Ascending aorta (tissue), 2 donors: Measurements from ENCODE around the gene MFSD2A. TPM values are rescaled to one million over a fixed set of nuclear protein-coding genes. Genes with fewer than 3 reads are reported as not detected.
A peak's percentile ranks its signal among the peaks of the same experiment; 100 is the strongest.

Experiments used
- DNase-seq, 2 donors: peaks; one replicate each; pipeline ENCODE4 v3.0.0-alpha.2; 2019; ENCODE audit warnings: low spot score in 2 of 2
- H3K27ac ChIP-seq, 2 donors: fragments of 200-600 bp; sonication (generic); one replicate each; pipeline ENCODE4 v1.5.1; 2016 to 2017; ENCODE audit warnings: mild to moderate bottlenecking in 1 of 2
- H3K27me3 ChIP-seq: fragments of 200-600 bp; sonication (generic); one replicate; pipeline ENCODE4 v1.5.1; 2017
- H3K36me3 ChIP-seq, 2 donors: fragments of 200-600 bp; sonication (generic); one replicate each; pipeline ENCODE4 v1.5.1; 2016
- H3K4me1 ChIP-seq, 2 donors: fragments of 200-600 bp; sonication (generic); one replicate each; pipeline ENCODE4 v1.5.1; 2016 to 2017; ENCODE audit warnings: mild to moderate bottlenecking in 1 of 2
- H3K4me3 ChIP-seq, 2 donors: fragments of 200-600 bp; sonication (generic); one replicate each; pipeline ENCODE4 v1.5.1; 2016 to 2017; ENCODE audit warnings: mild to moderate bottlenecking in 1 of 2
- H3K9me3 ChIP-seq, 2 donors: fragments of 200-600 bp; sonication (generic); one replicate each; pipeline ENCODE4 v1.5.1; 2016
- intact Hi-C: fragments of 100-400 bp; cut with DNase I; formaldehyde crosslinking; loops from one replicate; pipeline ENCODE4 v1.15.1; 2023
- total RNA-seq: library from RNA; depleted of rRNA; stranded (reverse); fragments of >200 nt; gene quantifications from one replicate; pipeline ENCODE4 v1.1.0, GENCODE V29; 2016
- TF ChIP-seq, protein P1 (sequence below), 3 experiments: fragments of 200-600 bp in 2 of 3; fragments of 450-650 bp in 1 of 3; sonication (generic) in 2 of 3; IDR thresholded peaks; one replicate each; pipeline ENCODE4 v1.5.1; 2016 to 2019; ENCODE audit warnings: antibody characterized with exemption in 3 of 3, mild to moderate bottlenecking in 1 of 3, moderate library complexity in 1 of 3

MFSD2A gene
- total RNA-seq, 1 donor from 2014 or later, result 0.32 TPM

- no peaks in the 10 kb centered on the region for H3K36me3 ChIP-seq
- DNase-seq, result no peak
- intact Hi-C loops, result no loop called here
- H3K4me3 ChIP-seq, result no peak overlapping the region
- H3K9me3 ChIP-seq, result no peaks in the 10 kb centered on the region
- TF ChIP-seq, protein P1, sequence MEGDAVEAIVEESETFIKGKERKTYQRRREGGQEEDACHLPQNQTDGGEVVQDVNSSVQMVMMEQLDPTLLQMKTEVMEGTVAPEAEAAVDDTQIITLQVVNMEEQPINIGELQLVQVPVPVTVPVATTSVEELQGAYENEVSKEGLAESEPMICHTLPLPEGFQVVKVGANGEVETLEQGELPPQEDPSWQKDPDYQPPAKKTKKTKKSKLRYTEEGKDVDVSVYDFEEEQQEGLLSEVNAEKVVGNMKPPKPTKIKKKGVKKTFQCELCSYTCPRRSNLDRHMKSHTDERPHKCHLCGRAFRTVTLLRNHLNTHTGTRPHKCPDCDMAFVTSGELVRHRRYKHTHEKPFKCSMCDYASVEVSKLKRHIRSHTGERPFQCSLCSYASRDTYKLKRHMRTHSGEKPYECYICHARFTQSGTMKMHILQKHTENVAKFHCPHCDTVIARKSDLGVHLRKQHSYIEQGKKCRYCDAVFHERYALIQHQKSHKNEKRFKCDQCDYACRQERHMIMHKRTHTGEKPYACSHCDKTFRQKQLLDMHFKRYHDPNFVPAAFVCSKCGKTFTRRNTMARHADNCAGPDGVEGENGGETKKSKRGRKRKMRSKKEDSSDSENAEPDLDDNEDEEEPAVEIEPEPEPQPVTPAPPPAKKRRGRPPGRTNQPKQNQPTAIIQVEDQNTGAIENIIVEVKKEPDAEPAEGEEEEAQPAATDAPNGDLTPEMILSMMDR (IDR thresholded peaks at IDR 0.05), result no peak
- H3K27ac ChIP-seq, result no peak overlapping the region
- H3K4me1 ChIP-seq, result no peaks in the 10 kb centered on the region
- no peaks in the 10 kb centered on the region for H3K27me3 ChIP-seq
Measured at GRCh38 chr1:39936724-39937491, 18.0 kb upstream of the MFSD2A start.

GRCh38 chr1:39938856-39939255 is 16.1 kb upstream of the MFSD2A start:
- Histone ChIP-seq H3K27me3 (no peaks in the 10 kb centered on the region), H3K27ac (no peak overlapping the region), H3K4me1 (no peaks in the 10 kb centered on the region), H3K9me3 (no peaks in the 10 kb centered on the region), H3K36me3 (no peaks in the 10 kb centered on the region), H3K4me3 (no peak overlapping the region)
- TF ChIP-seq, protein P1 (IDR thresholded peaks at IDR 0.05), result no peak
- intact Hi-C loops, result no loop called here
- no peak for DNase-seq

DNA sequence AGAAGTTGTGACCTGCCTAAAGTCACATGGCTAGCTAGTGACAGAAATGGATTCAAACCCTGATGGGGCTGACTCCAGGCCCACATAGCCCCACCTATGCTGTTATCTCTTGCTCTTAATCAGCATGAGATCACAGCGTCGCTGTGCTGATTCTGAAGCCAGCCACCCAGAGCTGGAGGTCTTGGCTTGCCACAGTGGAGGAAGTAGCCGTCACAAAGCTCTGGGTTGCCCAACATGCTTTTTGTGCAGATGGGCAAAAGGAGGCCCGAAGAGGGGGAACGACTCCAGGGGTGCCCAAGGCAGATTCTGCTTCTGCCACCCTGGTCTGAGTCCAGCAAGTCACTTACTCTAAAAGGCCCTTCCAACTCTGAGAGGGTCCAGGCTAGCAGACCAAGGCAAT is 14.7 kb upstream of the MFSD2A start:
- intact Hi-C loops, result no loop called here
- Histone ChIP-seq H3K4me1 (no peaks in the 10 kb centered on the region), H3K4me3 (no peak overlapping the region), H3K27me3 (no peaks in the 10 kb centered on the region), H3K9me3 (no peaks in the 10 kb centered on the region), H3K36me3 (no peaks in the 10 kb centered on the region), H3K27ac (no peak overlapping the region)
- TF ChIP-seq, protein P1 (IDR thresholded peaks at IDR 0.05), result no peak
- DNase-seq, result peak in 1 of 2 donors; percentile 68

- H3K4me1 ChIP-seq, result no peaks in the 10 kb centered on the region
- no peak for DNase-seq
- H3K36me3 ChIP-seq, result no peaks in the 10 kb centered on the region
- H3K27ac ChIP-seq, result no peak overlapping the region
- no peaks in the 10 kb centered on the region for H3K27me3 ChIP-seq
- H3K4me3 ChIP-seq, result no peak overlapping the region
- TF ChIP-seq, protein P1 (IDR thresholded peaks at IDR 0.05), result no peak
- H3K9me3 ChIP-seq, result no peaks in the 10 kb centered on the region
- intact Hi-C loops, result no loop called here
Measured at GRCh38 chr1:39940980-39941871, 13.7 kb upstream of the MFSD2A start.

- Histone ChIP-seq H3K27me3 (no peaks in the 10 kb centered on the region), H3K27ac (no peak overlapping the region), H3K9me3 (no peaks in the 10 kb centered on the region), H3K4me1 (no peaks in the 10 kb centered on the region), H3K4me3 (no peak overlapping the region), H3K36me3 (no peaks in the 10 kb centered on the region)
- TF ChIP-seq, protein P1 (IDR thresholded peaks at IDR 0.05), result no peak
- DNase-seq, result no peak
- intact Hi-C loops, result no loop called here
Measured at GRCh38 chr1:39943471-39944290, 11.3 kb upstream of the MFSD2A start.
